ENCODE data around the gene AMMECR1L. TPM values are rescaled to one million over a fixed set of nuclear protein-coding genes. Genes with fewer than 3 reads are reported as not detected.
"Not testable (repeated sequence)": the region's sequence is repeated elsewhere in the genome, so short reads cannot be mapped to it uniquely, and the experiment has no call there.

Gene AMMECR1L
- total and polyA plus RNA-seq, 2 of the 13 experiments (the other 11 are each of a cell fraction or from before 2014, with no cell fraction given), result 9.1 to 14.2 TPM

GRCh38 chr2:127885780-127886592, at the start of gene AMMECR1L (continued):
- TF ChIP-seq SOX6 (IDR thresholded peaks at IDR 0.05); USF2 (IDR thresholded peaks at IDR 0.05; ENCODE audit: low read depth, low read length): not testable (repeated sequence)
- TF ChIP-seq SOX6 (CRISPR knock-in tag; IDR thresholded peaks at IDR 0.05), result 0 out of 2 replicates have a peak, but pooled peaks have one; percentile 37
- peak; percentile 75 for TF ChIP-seq ZFP91 (CRISPR knock-in tag; IDR thresholded peaks at IDR 0.05; ENCODE audit: borderline replicate concordance)
- 0 out of 2 replicates have a peak, but pooled peaks have one; percentile 33 for TF ChIP-seq ZMYM2 (CRISPR knock-in tag; IDR thresholded peaks at IDR 0.05)
- TF ChIP-seq ZSCAN25 (CRISPR knock-in tag; IDR thresholded peaks at IDR 0.05), result peak; percentile 23; the same call in 1 of the 2 replicates
- TF ChIP-seq ZNF274 (CRISPR knock-in tag; IDR thresholded peaks at IDR 0.05), result peak; percentile 61
- TF ChIP-seq GPN1 (CRISPR knock-in tag; IDR thresholded peaks at IDR 0.05; ENCODE audit: borderline replicate concordance), result 0 out of 2 replicates have a peak, but pooled peaks have one; percentile 22
- TF ChIP-seq TAF1 (CRISPR knock-in tag; IDR thresholded peaks at IDR 0.05), result peak; percentile 76
- TF ChIP-seq TFDP1 (CRISPR knock-in tag; IDR thresholded peaks at IDR 0.05; ENCODE audit: borderline replicate concordance), result peak; percentile 33; the same call in 1 of the 2 replicates
- TF ChIP-seq USF2 (CRISPR knock-in tag; IDR thresholded peaks at IDR 0.05; ENCODE audit: borderline replicate concordance), result 0 out of 2 replicates have a peak, but pooled peaks have one; percentile 6
- TF ChIP-seq NFYC (CRISPR knock-in tag; IDR thresholded peaks at IDR 0.05), result peak; percentile 74
- peak; percentile 62; the same call in 1 of the 2 replicates for TF ChIP-seq ZNF263 (CRISPR knock-in tag; IDR thresholded peaks at IDR 0.05)
- peak; percentile 76; the same call in 1 of the 2 replicates for TF ChIP-seq RBFOX2 (IDR thresholded peaks at IDR 0.05; ENCODE audit: low read depth, low read length)
- peak; percentile 32; the same call in 1 of the 2 replicates for TF ChIP-seq SMAD3 (CRISPR knock-in tag; IDR thresholded peaks at IDR 0.05)
- TF ChIP-seq NFAT5 (CRISPR knock-in tag; IDR thresholded peaks at IDR 0.05), result peak; percentile 67; the same call in 1 of the 2 replicates
- peak; percentile 42 for TF ChIP-seq ZNF430 (CRISPR knock-in tag; IDR thresholded peaks at IDR 0.05)
- TF ChIP-seq ZFY (CRISPR knock-in tag; IDR thresholded peaks at IDR 0.05), result peak; percentile 91
- TF ChIP-seq ZNF34 (CRISPR knock-in tag; IDR thresholded peaks at IDR 0.05; ENCODE audit: borderline replicate concordance), result 0 out of 2 replicates have a peak, but pooled peaks have one; percentile 24

Data from HepG2 (cell line).